ENCODE measurements around the gene LRRTM3. TPM values are rescaled to one million over a fixed set of nuclear protein-coding genes. Genes with fewer than 3 reads are reported as not detected.

LRRTM3 gene
- total RNA-seq, 2 donors from 2014 or later: not detected

- H3K4me1 ChIP-seq (ENCODE audit: control insufficient read depth, insufficient read depth, low read length): no peaks in the 10 kb centered on the region
- no peaks in the 10 kb centered on the region for H3K36me3 Mint-ChIP-seq (ENCODE audit: low read depth)
- no peak overlapping the region for H3K4me3 Mint-ChIP-seq
- H3K27me3 Mint-ChIP-seq (ENCODE audit: insufficient read depth): peaks cover 30% of the 10 kb centered on the region
- no peak overlapping the region for H3K27ac ChIP-seq (ENCODE audit: low read depth, low read length)
- no peak for TF ChIP-seq CTCF (conservative IDR thresholded peaks at IDR 0.05)
- H3K9me3 Mint-ChIP-seq: no peaks in the 10 kb centered on the region
- H3K9me3 ChIP-seq (ENCODE audit: control insufficient read depth, low read length): no peaks in the 10 kb centered on the region
- H3K36me3 ChIP-seq (ENCODE audit: control insufficient read depth, insufficient read depth, low read length): no peaks in the 10 kb centered on the region
- no peak for DNase-seq
- no peak overlapping the region for H3K4me3 ChIP-seq (ENCODE audit: low read length)
- no peak overlapping the region for H3K27ac Mint-ChIP-seq
- no peak overlapping the region for H3K9ac ChIP-seq (ENCODE audit: extremely low read depth, low read length, poor library complexity, severe bottlenecking)
- H3K27me3 ChIP-seq (ENCODE audit: control insufficient read depth, insufficient read depth, low read length, poor library complexity, severe bottlenecking): peaks cover 31% of the 10 kb centered on the region
- 50 to 73% methylated on average over 2 to 3 of the region's 3 CpGs for WGBS, 2 experiments (ENCODE audit: insufficient coverage in 1 of 2, insufficient read length in 1 of 2)
- no peaks in the 10 kb centered on the region for H3K4me1 Mint-ChIP-seq
These were observed 6.1 kb downstream of the LRRTM3 start for GRCh38 chr10:66931949-66932343.

- no peaks in the 10 kb centered on the region for H3K9me3 ChIP-seq (ENCODE audit: control insufficient read depth, low read length)
- H3K4me1 ChIP-seq (ENCODE audit: control insufficient read depth, insufficient read depth, low read length): no peaks in the 10 kb centered on the region
- TF ChIP-seq CTCF (conservative IDR thresholded peaks at IDR 0.05): no peak
- H3K36me3 ChIP-seq (ENCODE audit: control insufficient read depth, insufficient read depth, low read length): no peaks in the 10 kb centered on the region
- H3K9me3 Mint-ChIP-seq: no peaks in the 10 kb centered on the region
- H3K4me1 Mint-ChIP-seq: no peaks in the 10 kb centered on the region
- no peak for DNase-seq
- no peak overlapping the region for H3K27ac Mint-ChIP-seq
- H3K27ac ChIP-seq (ENCODE audit: low read depth, low read length): no peak overlapping the region
- no peak overlapping the region for H3K4me3 ChIP-seq (ENCODE audit: low read length)
- peaks cover 2% of the 10 kb centered on the region for H3K27me3 Mint-ChIP-seq (ENCODE audit: insufficient read depth)
- H3K4me3 Mint-ChIP-seq: no peak overlapping the region
- no peak overlapping the region for H3K9ac ChIP-seq (ENCODE audit: extremely low read depth, low read length, poor library complexity, severe bottlenecking)
- H3K36me3 Mint-ChIP-seq (ENCODE audit: low read depth): no peaks in the 10 kb centered on the region
- H3K27me3 ChIP-seq (ENCODE audit: control insufficient read depth, insufficient read depth, low read length, poor library complexity, severe bottlenecking): peaks cover 4% of the 10 kb centered on the region
These were observed 8.9 kb downstream of the LRRTM3 start for GRCh38 chr10:66934711-66935110.

- H3K9me3 ChIP-seq (ENCODE audit: control insufficient read depth, low read length): no peaks in the 10 kb centered on the region
- Mint-ChIP-seq H3K36me3 (ENCODE audit: low read depth) (no peaks in the 10 kb centered on the region), H3K4me1 (no peaks in the 10 kb centered on the region), H3K9me3 (no peaks in the 10 kb centered on the region), H3K27ac (no peak overlapping the region), H3K4me3 (no peak overlapping the region), H3K27me3 (ENCODE audit: insufficient read depth) (no peaks in the 10 kb centered on the region)
- no peaks in the 10 kb centered on the region for H3K36me3 ChIP-seq (ENCODE audit: control insufficient read depth, insufficient read depth, low read length)
- H3K4me3 ChIP-seq (ENCODE audit: low read length): no peak overlapping the region
- WGBS, 2 experiments (ENCODE audit: insufficient coverage in 1 of 2, insufficient read length in 1 of 2): 89% methylated on average over 3 of the region's 3 CpGs; no CpG with 5 or more reads in 1 of the 2 experiments
- H3K27me3 ChIP-seq (ENCODE audit: control insufficient read depth, insufficient read depth, low read length, poor library complexity, severe bottlenecking): no peaks in the 10 kb centered on the region
- DNase-seq: no peak
- TF ChIP-seq CTCF (conservative IDR thresholded peaks at IDR 0.05): no peak
- no peak overlapping the region for H3K9ac ChIP-seq (ENCODE audit: extremely low read depth, low read length, poor library complexity, severe bottlenecking)
- no peaks in the 10 kb centered on the region for H3K4me1 ChIP-seq (ENCODE audit: control insufficient read depth, insufficient read depth, low read length)
- H3K27ac ChIP-seq (ENCODE audit: low read depth, low read length): no peak overlapping the region
These were observed 15.1 kb downstream of the LRRTM3 start for GRCh38 chr10:66940965-66941364.
